HEK293 (cell line): ENCODE measurements around the gene SLC25A14.

Experiments used
- RBAK ChIP-seq: fragments of 450-650 bp; formaldehyde crosslinking; IDR thresholded peaks from 2 replicates; pipeline ENCODE4 v1.5.1; 2016; ENCODE audit warnings: missing biosample characterization, missing genetic modification characterization
- ZFP3 ChIP-seq: fragments of 450-650 bp; formaldehyde crosslinking; IDR thresholded peaks from 2 replicates; pipeline ENCODE4 v1.5.1; 2016; ENCODE audit warnings: low read depth, missing biosample characterization, missing genetic modification characterization
- ZNF121 ChIP-seq: fragments of 450-650 bp; formaldehyde crosslinking; IDR thresholded peaks from 2 replicates; pipeline ENCODE4 v1.5.1; 2016; ENCODE audit warnings: missing biosample characterization, missing genetic modification characterization
- ZNF311 ChIP-seq: fragments of 450-650 bp; formaldehyde crosslinking; IDR thresholded peaks from 2 replicates; pipeline ENCODE4 v1.5.1; 2017; ENCODE audit warnings: missing biosample characterization, missing genetic modification characterization, borderline replicate concordance
- ZNF48 ChIP-seq: fragments of 450-650 bp; formaldehyde crosslinking; IDR thresholded peaks from 2 replicates; pipeline ENCODE4 v1.5.1; 2016; ENCODE audit warnings: missing biosample characterization, missing genetic modification characterization
- ZNF670 ChIP-seq: fragments of 450-650 bp; formaldehyde crosslinking; IDR thresholded peaks from 2 replicates; pipeline ENCODE4 v1.5.1; 2016; ENCODE audit warnings: missing biosample characterization, missing genetic modification characterization, low read depth
- ZNF76 ChIP-seq: fragments of 450-650 bp; formaldehyde crosslinking; IDR thresholded peaks from 2 replicates; pipeline ENCODE4; 2016; ENCODE audit warnings: low read depth, missing biosample characterization, missing genetic modification characterization, borderline replicate concordance
- TF ChIP-seq, protein P1 (sequence below): fragments of 450-650 bp; formaldehyde crosslinking; IDR thresholded peaks from 2 replicates; pipeline ENCODE4 v1.5.1; 2016; ENCODE audit warnings: missing biosample characterization, missing genetic modification characterization
- TF ChIP-seq, protein P2 (sequence below): fragments of 450-650 bp; formaldehyde crosslinking; conservative IDR thresholded peaks from 2 replicates; pipeline ENCODE4 v1.5.1; 2016; ENCODE audit warnings: low read depth, missing biosample characterization, missing genetic modification characterization
- TF ChIP-seq, protein P3 (sequence below): fragments of 450-650 bp; formaldehyde crosslinking; IDR thresholded peaks from 2 replicates; pipeline ENCODE4 v1.5.1; 2016; ENCODE audit warnings: missing biosample characterization, missing genetic modification characterization
- TF ChIP-seq, protein P4 (sequence below): fragments of 450-650 bp; formaldehyde crosslinking; IDR thresholded peaks from 2 replicates; pipeline ENCODE4 v1.5.1; 2016; ENCODE audit warnings: missing biosample characterization, missing genetic modification characterization
- TF ChIP-seq, protein P5 (sequence below): IDR thresholded peaks from 2 replicates; pipeline ENCODE4 v1.6.1; 2011; ENCODE audit warnings: mild to moderate bottlenecking, low read depth, low read length, borderline replicate concordance

DNA sequence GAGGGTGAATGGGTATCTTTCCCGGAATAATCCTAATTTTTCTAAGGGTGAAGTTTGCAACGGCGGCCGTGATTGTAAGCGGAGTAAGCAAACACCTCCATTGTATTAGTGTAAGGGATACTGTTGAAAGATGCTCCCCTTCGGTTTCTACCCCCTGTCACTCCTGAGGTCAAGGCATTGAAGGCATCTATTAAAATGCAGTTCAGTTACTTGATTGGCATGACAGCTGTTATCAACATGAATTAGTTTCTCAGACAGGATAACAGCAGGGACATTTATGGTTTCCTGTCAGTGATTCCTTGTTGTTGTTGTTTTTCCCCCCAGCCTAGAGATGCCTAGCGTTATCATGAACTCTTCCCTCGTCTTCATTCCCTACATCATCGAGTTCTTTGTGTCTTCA, 552 bp downstream of the SLC25A14 start:
- TF ChIP-seq, protein P1, sequence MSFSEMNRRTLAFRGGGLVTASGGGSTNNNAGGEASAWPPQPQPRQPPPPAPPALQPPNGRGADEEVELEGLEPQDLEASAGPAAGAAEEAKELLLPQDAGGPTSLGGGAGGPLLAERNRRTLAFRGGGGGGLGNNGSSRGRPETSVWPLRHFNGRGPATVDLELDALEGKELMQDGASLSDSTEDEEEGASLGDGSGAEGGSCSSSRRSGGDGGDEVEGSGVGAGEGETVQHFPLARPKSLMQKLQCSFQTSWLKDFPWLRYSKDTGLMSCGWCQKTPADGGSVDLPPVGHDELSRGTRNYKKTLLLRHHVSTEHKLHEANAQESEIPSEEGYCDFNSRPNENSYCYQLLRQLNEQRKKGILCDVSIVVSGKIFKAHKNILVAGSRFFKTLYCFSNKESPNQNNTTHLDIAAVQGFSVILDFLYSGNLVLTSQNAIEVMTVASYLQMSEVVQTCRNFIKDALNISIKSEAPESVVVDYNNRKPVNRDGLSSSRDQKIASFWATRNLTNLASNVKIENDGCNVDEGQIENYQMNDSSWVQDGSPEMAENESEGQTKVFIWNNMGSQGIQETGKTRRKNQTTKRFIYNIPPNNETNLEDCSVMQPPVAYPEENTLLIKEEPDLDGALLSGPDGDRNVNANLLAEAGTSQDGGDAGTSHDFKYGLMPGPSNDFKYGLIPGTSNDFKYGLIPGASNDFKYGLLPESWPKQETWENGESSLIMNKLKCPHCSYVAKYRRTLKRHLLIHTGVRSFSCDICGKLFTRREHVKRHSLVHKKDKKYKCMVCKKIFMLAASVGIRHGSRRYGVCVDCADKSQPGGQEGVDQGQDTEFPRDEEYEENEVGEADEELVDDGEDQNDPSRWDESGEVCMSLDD (tag by site-specific recombination): no peak
- TF ChIP-seq ZNF48 (tag by site-specific recombination) (no peak), ZNF121 (tag by site-specific recombination) (no peak), ZNF670 (tag by site-specific recombination) (no peak), ZFP3 (tag by site-specific recombination) (no peak), ZNF311 (tag by site-specific recombination) (no peak), RBAK (tag by site-specific recombination) (no peak), ZNF76 (no peak)
- TF ChIP-seq, protein P2, sequence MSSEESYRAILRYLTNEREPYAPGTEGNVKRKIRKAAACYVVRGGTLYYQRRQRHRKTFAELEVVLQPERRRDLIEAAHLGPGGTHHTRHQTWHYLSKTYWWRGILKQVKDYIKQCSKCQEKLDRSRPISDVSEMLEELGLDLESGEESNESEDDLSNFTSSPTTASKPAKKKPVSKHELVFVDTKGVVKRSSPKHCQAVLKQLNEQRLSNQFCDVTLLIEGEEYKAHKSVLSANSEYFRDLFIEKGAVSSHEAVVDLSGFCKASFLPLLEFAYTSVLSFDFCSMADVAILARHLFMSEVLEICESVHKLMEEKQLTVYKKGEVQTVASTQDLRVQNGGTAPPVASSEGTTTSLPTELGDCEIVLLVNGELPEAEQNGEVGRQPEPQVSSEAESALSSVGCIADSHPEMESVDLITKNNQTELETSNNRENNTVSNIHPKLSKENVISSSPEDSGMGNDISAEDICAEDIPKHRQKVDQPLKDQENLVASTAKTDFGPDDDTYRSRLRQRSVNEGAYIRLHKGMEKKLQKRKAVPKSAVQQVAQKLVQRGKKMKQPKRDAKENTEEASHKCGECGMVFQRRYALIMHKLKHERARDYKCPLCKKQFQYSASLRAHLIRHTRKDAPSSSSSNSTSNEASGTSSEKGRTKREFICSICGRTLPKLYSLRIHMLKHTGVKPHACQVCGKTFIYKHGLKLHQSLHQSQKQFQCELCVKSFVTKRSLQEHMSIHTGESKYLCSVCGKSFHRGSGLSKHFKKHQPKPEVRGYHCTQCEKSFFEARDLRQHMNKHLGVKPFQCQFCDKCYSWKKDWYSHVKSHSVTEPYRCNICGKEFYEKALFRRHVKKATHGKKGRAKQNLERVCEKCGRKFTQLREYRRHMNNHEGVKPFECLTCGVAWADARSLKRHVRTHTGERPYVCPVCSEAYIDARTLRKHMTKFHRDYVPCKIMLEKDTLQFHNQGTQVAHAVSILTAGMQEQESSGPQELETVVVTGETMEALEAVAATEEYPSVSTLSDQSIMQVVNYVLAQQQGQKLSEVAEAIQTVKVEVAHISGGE: no peak
- TF ChIP-seq, protein P3, sequence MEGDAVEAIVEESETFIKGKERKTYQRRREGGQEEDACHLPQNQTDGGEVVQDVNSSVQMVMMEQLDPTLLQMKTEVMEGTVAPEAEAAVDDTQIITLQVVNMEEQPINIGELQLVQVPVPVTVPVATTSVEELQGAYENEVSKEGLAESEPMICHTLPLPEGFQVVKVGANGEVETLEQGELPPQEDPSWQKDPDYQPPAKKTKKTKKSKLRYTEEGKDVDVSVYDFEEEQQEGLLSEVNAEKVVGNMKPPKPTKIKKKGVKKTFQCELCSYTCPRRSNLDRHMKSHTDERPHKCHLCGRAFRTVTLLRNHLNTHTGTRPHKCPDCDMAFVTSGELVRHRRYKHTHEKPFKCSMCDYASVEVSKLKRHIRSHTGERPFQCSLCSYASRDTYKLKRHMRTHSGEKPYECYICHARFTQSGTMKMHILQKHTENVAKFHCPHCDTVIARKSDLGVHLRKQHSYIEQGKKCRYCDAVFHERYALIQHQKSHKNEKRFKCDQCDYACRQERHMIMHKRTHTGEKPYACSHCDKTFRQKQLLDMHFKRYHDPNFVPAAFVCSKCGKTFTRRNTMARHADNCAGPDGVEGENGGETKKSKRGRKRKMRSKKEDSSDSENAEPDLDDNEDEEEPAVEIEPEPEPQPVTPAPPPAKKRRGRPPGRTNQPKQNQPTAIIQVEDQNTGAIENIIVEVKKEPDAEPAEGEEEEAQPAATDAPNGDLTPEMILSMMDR (tag by site-specific recombination): no peak
- TF ChIP-seq, protein P4, sequence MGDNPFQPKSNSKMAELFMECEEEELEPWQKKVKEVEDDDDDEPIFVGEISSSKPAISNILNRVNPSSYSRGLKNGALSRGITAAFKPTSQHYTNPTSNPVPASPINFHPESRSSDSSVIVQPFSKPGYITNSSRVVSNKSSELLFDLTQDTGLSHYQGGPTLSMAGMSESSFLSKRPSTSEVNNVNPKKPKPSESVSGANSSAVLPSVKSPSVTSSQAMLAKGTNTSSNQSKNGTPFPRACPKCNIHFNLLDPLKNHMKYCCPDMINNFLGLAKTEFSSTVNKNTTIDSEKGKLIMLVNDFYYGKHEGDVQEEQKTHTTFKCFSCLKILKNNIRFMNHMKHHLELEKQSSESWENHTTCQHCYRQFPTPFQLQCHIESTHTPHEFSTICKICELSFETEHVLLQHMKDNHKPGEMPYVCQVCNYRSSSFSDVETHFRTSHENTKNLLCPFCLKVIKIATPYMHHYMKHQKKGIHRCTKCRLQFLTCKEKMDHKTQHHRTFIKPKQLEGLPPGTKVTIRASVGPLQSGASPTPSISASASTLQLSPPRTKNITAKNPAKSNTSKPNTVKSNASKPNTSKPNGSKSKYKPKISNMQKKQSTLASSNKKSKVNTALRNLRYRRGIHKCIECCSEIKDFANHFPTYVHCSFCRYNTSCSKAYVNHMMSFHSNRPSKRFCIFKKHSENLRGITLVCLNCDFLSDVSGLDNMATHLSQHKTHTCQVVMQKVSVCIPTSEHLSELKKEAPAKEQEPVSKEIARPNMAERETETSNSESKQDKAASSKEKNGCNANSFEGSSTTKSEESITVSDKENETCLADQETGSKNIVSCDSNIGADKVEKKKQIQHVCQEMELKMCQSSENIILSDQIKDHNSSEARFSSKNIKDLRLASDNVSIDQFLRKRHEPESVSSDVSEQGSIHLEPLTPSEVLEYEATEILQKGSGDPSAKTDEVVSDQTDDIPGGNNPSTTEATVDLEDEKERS (tag by site-specific recombination): no peak
- TF ChIP-seq, protein P5, sequence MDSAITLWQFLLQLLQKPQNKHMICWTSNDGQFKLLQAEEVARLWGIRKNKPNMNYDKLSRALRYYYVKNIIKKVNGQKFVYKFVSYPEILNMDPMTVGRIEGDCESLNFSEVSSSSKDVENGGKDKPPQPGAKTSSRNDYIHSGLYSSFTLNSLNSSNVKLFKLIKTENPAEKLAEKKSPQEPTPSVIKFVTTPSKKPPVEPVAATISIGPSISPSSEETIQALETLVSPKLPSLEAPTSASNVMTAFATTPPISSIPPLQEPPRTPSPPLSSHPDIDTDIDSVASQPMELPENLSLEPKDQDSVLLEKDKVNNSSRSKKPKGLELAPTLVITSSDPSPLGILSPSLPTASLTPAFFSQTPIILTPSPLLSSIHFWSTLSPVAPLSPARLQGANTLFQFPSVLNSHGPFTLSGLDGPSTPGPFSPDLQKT: no peak
